ENCODE results near the gene MYOCOS.
"Not testable (repeated sequence)": the region's sequence is repeated elsewhere in the genome, so short reads cannot be mapped to it uniquely, and the experiment has no call there.

The MYOCOS gene

GRCh38 chr1:171597203-171597602 is 24.8 kb upstream of the MYOCOS start:
- H3K4me1 ChIP-seq (ENCODE audit: control insufficient read depth, insufficient read depth, low read length) = no peaks in the 10 kb centered on the region
- peaks cover 25% of the 10 kb centered on the region for H3K36me3 ChIP-seq (ENCODE audit: insufficient read depth, low read length)
- H3K4me3 ChIP-seq (ENCODE audit: low read length) = no peak overlapping the region
- no peak overlapping the region for H3K4me2 ChIP-seq (ENCODE audit: low read length)
- no peaks in the 10 kb centered on the region for H3K9me3 ChIP-seq (replicated peaks; ENCODE audit: low read length)
- H3K9ac ChIP-seq (ENCODE audit: low read depth, low read length) = no peak overlapping the region
- H3K27me3 ChIP-seq (ENCODE audit: control insufficient read depth, insufficient read depth, low read length) = no peaks in the 10 kb centered on the region

- H3K9ac ChIP-seq (ENCODE audit: low read depth, low read length); H3K27me3 ChIP-seq (ENCODE audit: control insufficient read depth, insufficient read depth, low read length); H3K4me3 ChIP-seq (ENCODE audit: low read length); H3K4me1 ChIP-seq (ENCODE audit: control insufficient read depth, insufficient read depth, low read length); H3K9me3 ChIP-seq (replicated peaks; ENCODE audit: low read length); H3K4me2 ChIP-seq (ENCODE audit: low read length): not testable (repeated sequence)
- peaks cover 10% of the 10 kb centered on the region for H3K36me3 ChIP-seq (ENCODE audit: insufficient read depth, low read length)
Measured at GRCh38 chr1:171600310-171600709, 21.7 kb upstream of the MYOCOS start.

GRCh38 chr1:171600862-171601261 is 21.2 kb upstream of the MYOCOS start:
- H3K36me3 ChIP-seq (ENCODE audit: insufficient read depth, low read length) = peaks cover 8% of the 10 kb centered on the region
- H3K4me3 ChIP-seq (ENCODE audit: low read length) = no peak overlapping the region
- H3K9me3 ChIP-seq (replicated peaks; ENCODE audit: low read length) = no peaks in the 10 kb centered on the region
- no peak overlapping the region for H3K4me2 ChIP-seq (ENCODE audit: low read length)
- H3K9ac ChIP-seq (ENCODE audit: low read depth, low read length) = no peak overlapping the region
- H3K27me3 ChIP-seq (ENCODE audit: control insufficient read depth, insufficient read depth, low read length) = no peaks in the 10 kb centered on the region
- H3K4me1 ChIP-seq (ENCODE audit: control insufficient read depth, insufficient read depth, low read length) = no peaks in the 10 kb centered on the region

GRCh38 chr1:171603042-171603441 is 19.0 kb upstream of the MYOCOS start:
- not testable (repeated sequence) for H3K4me3 ChIP-seq (ENCODE audit: low read length); H3K9me3 ChIP-seq (replicated peaks; ENCODE audit: low read length); H3K9ac ChIP-seq (ENCODE audit: low read depth, low read length); H3K36me3 ChIP-seq (ENCODE audit: insufficient read depth, low read length); H3K27me3 ChIP-seq (ENCODE audit: control insufficient read depth, insufficient read depth, low read length); H3K4me1 ChIP-seq (ENCODE audit: control insufficient read depth, insufficient read depth, low read length); H3K4me2 ChIP-seq (ENCODE audit: low read length)

GRCh38 chr1:171606402-171606941 is 15.6 kb upstream of the MYOCOS start:
- H3K4me2 ChIP-seq (ENCODE audit: low read length) = no peak overlapping the region
- H3K9me3 ChIP-seq (replicated peaks; ENCODE audit: low read length) = no peaks in the 10 kb centered on the region
- H3K4me3 ChIP-seq (ENCODE audit: low read length) = no peak overlapping the region
- H3K9ac ChIP-seq (ENCODE audit: low read depth, low read length) = no peak overlapping the region
- no peaks in the 10 kb centered on the region for H3K27me3 ChIP-seq (ENCODE audit: control insufficient read depth, insufficient read depth, low read length)
- H3K4me1 ChIP-seq (ENCODE audit: control insufficient read depth, insufficient read depth, low read length) = no peaks in the 10 kb centered on the region
- H3K36me3 ChIP-seq (ENCODE audit: insufficient read depth, low read length) = no peaks in the 10 kb centered on the region

GRCh38 chr1:171610385-171610784 is 11.7 kb upstream of the MYOCOS start:
- H3K4me1 ChIP-seq (ENCODE audit: control insufficient read depth, insufficient read depth, low read length) = no peaks in the 10 kb centered on the region

GRCh38 chr1:171611306-171611705 is 10.7 kb upstream of the MYOCOS start:
- Histone ChIP-seq H3K27me3 (ENCODE audit: control insufficient read depth, insufficient read depth, low read length) (no peaks in the 10 kb centered on the region), H3K36me3 (ENCODE audit: insufficient read depth, low read length) (no peaks in the 10 kb centered on the region), H3K4me2 (ENCODE audit: low read length) (no peak overlapping the region), H3K9me3 (replicated peaks; ENCODE audit: low read length) (no peaks in the 10 kb centered on the region), H3K9ac (ENCODE audit: low read depth, low read length) (no peak overlapping the region), H3K4me3 (ENCODE audit: low read length) (no peak overlapping the region), H3K4me1 (ENCODE audit: control insufficient read depth, insufficient read depth, low read length) (no peaks in the 10 kb centered on the region)

More at GRCh38 chr1:171610385-171610784, 11.7 kb upstream of the MYOCOS start:
- no peaks in the 10 kb centered on the region for H3K9me3 ChIP-seq (replicated peaks; ENCODE audit: low read length)
- no peak overlapping the region for H3K4me2 ChIP-seq (ENCODE audit: low read length)
- H3K36me3 ChIP-seq (ENCODE audit: insufficient read depth, low read length) = no peaks in the 10 kb centered on the region
- H3K27me3 ChIP-seq (ENCODE audit: control insufficient read depth, insufficient read depth, low read length) = no peaks in the 10 kb centered on the region
- no peak overlapping the region for H3K4me3 ChIP-seq (ENCODE audit: low read length)
- H3K9ac ChIP-seq (ENCODE audit: low read depth, low read length) = no peak overlapping the region

- H3K4me1 ChIP-seq (ENCODE audit: control insufficient read depth, insufficient read depth, low read length) = no peaks in the 10 kb centered on the region
- H3K27me3 ChIP-seq (ENCODE audit: control insufficient read depth, insufficient read depth, low read length) = peaks cover 12% of the 10 kb centered on the region
- no peaks in the 10 kb centered on the region for H3K36me3 ChIP-seq (ENCODE audit: insufficient read depth, low read length)
- H3K4me2 ChIP-seq (ENCODE audit: low read length) = no peak overlapping the region
- H3K9me3 ChIP-seq (replicated peaks; ENCODE audit: low read length) = no peaks in the 10 kb centered on the region
- H3K9ac ChIP-seq (ENCODE audit: low read depth, low read length) = no peak overlapping the region
- no peak overlapping the region for H3K4me3 ChIP-seq (ENCODE audit: low read length)
Measured at GRCh38 chr1:171613282-171613681, 8.8 kb upstream of the MYOCOS start.

- H3K27me3 ChIP-seq (ENCODE audit: control insufficient read depth, insufficient read depth, low read length) = peaks cover 12% of the 10 kb centered on the region
- H3K4me1 ChIP-seq (ENCODE audit: control insufficient read depth, insufficient read depth, low read length); H3K4me2 ChIP-seq (ENCODE audit: low read length); H3K9ac ChIP-seq (ENCODE audit: low read depth, low read length); H3K4me3 ChIP-seq (ENCODE audit: low read length); H3K9me3 ChIP-seq (replicated peaks; ENCODE audit: low read length); H3K36me3 ChIP-seq (ENCODE audit: insufficient read depth, low read length): not testable (repeated sequence)
Measured at GRCh38 chr1:171615122-171615906, 6.7 kb upstream of the MYOCOS start.

GRCh38 chr1:171616586-171616985 is 5.5 kb upstream of the MYOCOS start:
- H3K9ac ChIP-seq (ENCODE audit: low read depth, low read length) = no peak overlapping the region
- no peak overlapping the region for H3K4me3 ChIP-seq (ENCODE audit: low read length)
- no peaks in the 10 kb centered on the region for H3K4me1 ChIP-seq (ENCODE audit: control insufficient read depth, insufficient read depth, low read length)
- H3K9me3 ChIP-seq (replicated peaks; ENCODE audit: low read length) = no peaks in the 10 kb centered on the region
- H3K27me3 ChIP-seq (ENCODE audit: control insufficient read depth, insufficient read depth, low read length) = peaks cover 12% of the 10 kb centered on the region
- no peak overlapping the region for H3K4me2 ChIP-seq (ENCODE audit: low read length)
- H3K36me3 ChIP-seq (ENCODE audit: insufficient read depth, low read length) = no peaks in the 10 kb centered on the region

- H3K9ac ChIP-seq (ENCODE audit: low read depth, low read length) = no peak overlapping the region
- no peaks in the 10 kb centered on the region for H3K9me3 ChIP-seq (replicated peaks; ENCODE audit: low read length)
- H3K4me2 ChIP-seq (ENCODE audit: low read length) = no peak overlapping the region
- no peak overlapping the region for H3K4me3 ChIP-seq (ENCODE audit: low read length)
- peaks cover 14% of the 10 kb centered on the region for H3K27me3 ChIP-seq (ENCODE audit: control insufficient read depth, insufficient read depth, low read length)
- H3K4me1 ChIP-seq (ENCODE audit: control insufficient read depth, insufficient read depth, low read length) = no peaks in the 10 kb centered on the region
- no peaks in the 10 kb centered on the region for H3K36me3 ChIP-seq (ENCODE audit: insufficient read depth, low read length)
Measured at GRCh38 chr1:171623651-171624331, 1.7 kb downstream of the MYOCOS start.

Data from skeletal muscle satellite cell (primary cell).